HepG2 (cell line): ENCODE results near the gene PPIP5K1. TPM values are rescaled to one million over a fixed set of nuclear protein-coding genes. Genes with fewer than 3 reads are reported as not detected.

ENCODE experiments used
- ATAC-seq: fragments of 200-7000 bp; cut with Tn5 transposase; 3 replicates; pipeline ENCODE4 v1.9.1; 2020; ENCODE audit warnings: mild to moderate bottlenecking, moderate library complexity
- BruUV-seq: library from RNA; stranded (reverse); fragments of 400-500 nt; replicated peaks from 2 replicates; lab custom pipeline; 2021; lab: Mats Ljungman, UMichigan
- CTCF ChIA-PET: fragments of 300-600 bp; formaldehyde crosslinking; extraction: SDS; loops from one replicate; lab custom pipeline; 2021; ENCODE audit warnings: low total read pairs, inconsistent platforms, low intra/inter-chr PET ratio; lab: Yijun Ruan, JAX
- POLR2A ChIA-PET: fragments of 350-600 bp; sonication (Branson Sonifier 250); formaldehyde crosslinking; loops from one replicate; lab custom pipeline; 2020; ENCODE audit warnings: antibody characterized with exemption, inconsistent platforms; lab: Yijun Ruan, JAX
- DNase-seq: peaks from one replicate; pipeline ENCODE4 v3.0.0-alpha.2; 2015; ENCODE audit warnings: low spot score
- FAIRE-seq: peaks from 3 replicates; lab custom pipeline; 2011; peaks lifted over from hg19 to GRCh38; lab: Jason Lieb, UNC
- H2AFZ ChIP-seq: one replicate; pipeline ENCODE4 v1.6.1; 2011; ENCODE audit warnings: low read length, inconsistent platforms
- H3K27ac ChIP-seq: fragments of 300-600 bp; 3 replicates; pipeline ENCODE4 v1.8.0; 2011; ENCODE audit warnings: mixed run types, mild to moderate bottlenecking, mixed read lengths, low read length, inconsistent platforms; ENCODE audit not compliant: insufficient read depth; ENCODE audit errors: extremely low read length
- H3K27me3 ChIP-seq, 2 experiments: fragments of 200-600 bp in 1 of 2; 2 replicates in 1 of 2; 3 replicates in 1 of 2; pipeline versions ENCODE4 v1.6.0 to v1.8.0; 2011; ENCODE audit warnings: low read length in 2 of 2, mild to moderate bottlenecking in 2 of 2, moderate library complexity in 2 of 2, inconsistent platforms in 1 of 2; ENCODE audit not compliant: insufficient read depth in 2 of 2, control insufficient read depth in 1 of 2
- H3K36me3 ChIP-seq, 2 experiments: fragments of 200-600 bp in 1 of 2; replicated peaks in 1 of 2; 2 replicates in 1 of 2; 3 replicates in 1 of 2; pipeline versions ENCODE4 v1.5.1 to v1.8.0; 2011; ENCODE audit warnings: low read length in 2 of 2, inconsistent platforms in 1 of 2; ENCODE audit not compliant: insufficient read depth in 2 of 2, control insufficient read depth in 1 of 2
- H3K4me1 ChIP-seq: 2 replicates; pipeline ENCODE4 v1.5.1; 2012; ENCODE audit warnings: low read length, inconsistent platforms; ENCODE audit not compliant: insufficient read depth
- H3K4me2 ChIP-seq: 2 replicates; pipeline ENCODE4 v1.6.0; 2011; ENCODE audit warnings: low read depth, low read length, inconsistent platforms
- H3K4me3 ChIP-seq, 3 experiments: fragments of 200-600 bp in 1 of 3; sonication (generic), shearing (Covaris generic) in 1 of 3; replicated peaks in 1 of 3; 2 replicates each; pipeline ENCODE4 v1.5.1; 2011 to 2016; ENCODE audit warnings: low read length in 3 of 3, inconsistent platforms in 2 of 3, low read depth in 2 of 3, mild to moderate bottlenecking in 2 of 3, control low read depth in 1 of 3, mixed read lengths in 1 of 3; ENCODE audit not compliant: insufficient read depth in 1 of 3
- H3K79me2 ChIP-seq: one replicate; pipeline ENCODE4 v1.6.1; 2011; ENCODE audit warnings: low read length, inconsistent platforms; ENCODE audit not compliant: insufficient read depth
- H3K9ac ChIP-seq: 2 replicates; pipeline ENCODE4 v1.6.0; 2011; ENCODE audit warnings: mild to moderate bottlenecking, low read depth, low read length, inconsistent platforms; ENCODE audit not compliant: insufficient read depth
- H3K9me3 ChIP-seq: 2 replicates; pipeline ENCODE4 v1.5.1; 2012; ENCODE audit warnings: mild to moderate bottlenecking, low read length
- H4K20me1 ChIP-seq: 2 replicates; pipeline ENCODE4 v1.6.0; 2011; ENCODE audit warnings: inconsistent platforms, mild to moderate bottlenecking, low read length, moderate library complexity; ENCODE audit not compliant: insufficient read depth
- DBP ChIP-seq: sonication (generic); formaldehyde crosslinking; IDR thresholded peaks from 2 replicates; pipeline ENCODE4 v1.4.0; 2020; ENCODE audit warnings: missing genetic modification reagents; ENCODE audit errors: not compliant biosample characterization
- PREB ChIP-seq: sonication (generic); formaldehyde crosslinking; IDR thresholded peaks from 2 replicates; pipeline ENCODE4 v1.4.0; 2020; ENCODE audit warnings: missing genetic modification reagents
- ZNF205 ChIP-seq: IDR thresholded peaks from 2 replicates; pipeline ENCODE4 v1.6.1; 2018; ENCODE audit warnings: missing biosample characterization, missing genetic modification reagents
- ZNF543 ChIP-seq: sonication (generic); formaldehyde crosslinking; IDR thresholded peaks from 2 replicates; pipeline ENCODE4 v1.4.0; 2020; ENCODE audit warnings: mild to moderate bottlenecking, missing genetic modification reagents
- ZNF574 ChIP-seq: sonication (generic); formaldehyde crosslinking; IDR thresholded peaks from 2 replicates; pipeline ENCODE4 v1.4.0; 2020; ENCODE audit warnings: missing genetic modification reagents
- ZXDC ChIP-seq: sonication (generic); formaldehyde crosslinking; IDR thresholded peaks from 2 replicates; pipeline ENCODE4 v1.5.0; 2020; ENCODE audit warnings: mild to moderate bottlenecking, missing genetic modification reagents
- WGBS: methylation state at CpG from one replicate; pipeline ENCODE4 v1.1.6; 2017; ENCODE audit warnings: low lambda C conversion rate; 5-methylcytosine and 5-hydroxymethylcytosine counted together
- in situ Hi-C: cut with HindIII; loops from 2 replicates; pipeline ENCODE4 v1.10.0; 2017; ENCODE audit warnings: low pct_unique_long_range_greater_than_20kb; ENCODE audit not compliant: extremely low pct_ligation_motif_present
- intact Hi-C: fragments of 100-400 bp; cut with micrococcal nuclease; formaldehyde crosslinking; loops from one replicate; pipeline ENCODE4 v1.10.0; 2022; ENCODE audit not compliant: unreplicated experiment
- polyA plus RNA-seq, 8 experiments: library from polyadenylated mRNA; depleted of rRNA in 3 of 8; stranded (reverse) in 7 of 8; unstranded in 1 of 8; fragments of >200 nt; fragmentation: Illumina TruSeq in 4 of 8; extraction: Trizol in 4 of 8; gene quantifications; 2 replicates each; pipeline versions ENCODE4 v1.2.1 to v1.2.3, GENCODE V29; 2011 to 2016; ENCODE audit warnings: low read depth in 4 of 8, missing spikeins in 1 of 8, mixed read lengths in 1 of 8; ENCODE audit not compliant: insufficient read depth in 1 of 8
- total RNA-seq, 5 experiments: library from RNA; depleted of rRNA; stranded (reverse); fragments of >200 nt; fragmentation: Illumina TruSeq; extraction: Trizol; gene quantifications; 2 replicates each; pipeline ENCODE4 v1.2.3, GENCODE V29; 2016; ENCODE audit warnings: low read depth in 1 of 5

The PPIP5K1 gene
- total and polyA plus RNA-seq, 2 of the 13 experiments (the other 11 are each of a cell fraction or from before 2014, with no cell fraction given), result 9.9 to 10.9 TPM

GRCh38 chr15:43538091-43538490, 51.9 kb downstream of the PPIP5K1 start:
- Histone ChIP-seq H4K20me1 (no peaks in the 10 kb centered on the region), H3K4me1 (no peaks in the 10 kb centered on the region), H3K27me3 (no peaks in the 10 kb centered on the region), H3K9ac (no peak overlapping the region), H2AFZ (no peak overlapping the region), H3K4me3 (no peak overlapping the region), H3K9me3 (no peaks in the 10 kb centered on the region), H3K79me2 (no peaks in the 10 kb centered on the region), H3K36me3 (0 out of 5 replicates have a peak, but pooled peaks cover 0 to 3% of the 10 kb centered on the region in 2 experiments), H3K27ac (no peak overlapping the region), H3K4me2 (no peak overlapping the region)
- no TSS peak for BruUV-seq
- FAIRE-seq (no peak), ATAC-seq (no peak), DNase-seq (no peak)
- ChIA-PET POLR2A (no interaction called here), CTCF (no interaction called here)
- WGBS, result 95% methylated on average over 2 of the region's 2 CpGs
- in situ Hi-C loops, result no loop called here
- intact Hi-C loops, result no loop called here
- TF ChIP-seq ZNF574 (CRISPR knock-in tag), result no peak
- TF ChIP-seq, all 625 proteins: peak for 0

- no peak overlapping the region for H3K9ac ChIP-seq
- ChIA-PET POLR2A (no interaction called here), CTCF (no interaction called here)
- no peaks in the 10 kb centered on the region for H3K4me1 ChIP-seq
- no peak for FAIRE-seq
- no peak overlapping the region for H3K4me2 ChIP-seq
- intact Hi-C loops (no loop called here), in situ Hi-C loops (no loop called here)
- WGBS, result no CpG with 5 or more reads among the region's 3 CpGs
- no peak overlapping the region for H2AFZ ChIP-seq
- BruUV-seq, result no TSS peak
- no peaks in the 10 kb centered on the region for H3K27me3 ChIP-seq
- ATAC-seq, result no peak
- no peak for DNase-seq
- H3K27ac ChIP-seq, result no peak overlapping the region
- H3K79me2 ChIP-seq, result no peaks in the 10 kb centered on the region
- no peaks in the 10 kb centered on the region for H3K9me3 ChIP-seq
- no peak overlapping the region for H3K4me3 ChIP-seq
- H3K36me3 ChIP-seq, result 0 out of 5 replicates have a peak, but pooled peaks cover 0 to 3% of the 10 kb centered on the region in 2 experiments
- H4K20me1 ChIP-seq, result no peaks in the 10 kb centered on the region
- TF ChIP-seq ZNF205 (no peak), ZXDC (CRISPR knock-in tag) (no peak), PREB (CRISPR knock-in tag) (no peak), ZNF543 (CRISPR knock-in tag) (no peak), DBP (no peak)
These were observed 55.1 kb downstream of the PPIP5K1 start for GRCh38 chr15:43534897-43535296.
